Stimulated activated naive CD8-positive, alpha-beta T cell treated with anti-CD3 and anti-CD28 coated beads, Interleukin-15, Interleukin-2, amounts not matched to agents 100 ng/mL and 50 ng/mL, for 24 hours (primary cell): ENCODE results near the gene DSCAML1.
"Not testable (repeated sequence)": the region's sequence is repeated elsewhere in the genome, so short reads cannot be mapped to it uniquely, and the experiment has no call there.

Experiments
- H3K27ac Mint-ChIP-seq: one replicate; pipeline ENCODE4 v1.8.0; 2021; ENCODE audit warnings: mild to moderate bottlenecking, mixed read lengths
- H3K27me3 Mint-ChIP-seq: one replicate; pipeline ENCODE4 v1.8.0; 2021; ENCODE audit warnings: mixed read lengths
- H3K36me3 Mint-ChIP-seq: one replicate; pipeline ENCODE4 v1.8.0; 2021; ENCODE audit warnings: low read depth, mixed read lengths
- H3K4me1 Mint-ChIP-seq: one replicate; pipeline ENCODE4 v1.8.0; 2021; ENCODE audit warnings: low read depth, mixed read lengths
- H3K4me3 Mint-ChIP-seq: one replicate; pipeline ENCODE4 v1.8.0; 2021; ENCODE audit warnings: mild to moderate bottlenecking, mixed read lengths
- H3K9me3 Mint-ChIP-seq: one replicate; pipeline ENCODE4 v1.8.0; 2021; ENCODE audit warnings: mixed read lengths

DSCAML1 gene

GRCh38 chr11:117771197-117771596 is 25.8 kb downstream of the DSCAML1 start:
- Mint-ChIP-seq H3K4me1 (no peaks in the 10 kb centered on the region), H3K4me3 (no peak overlapping the region), H3K27me3 (no peaks in the 10 kb centered on the region), H3K9me3 (no peaks in the 10 kb centered on the region), H3K36me3 (no peaks in the 10 kb centered on the region), H3K27ac (no peak overlapping the region)

GRCh38 chr11:117770061-117770460 is 27.0 kb downstream of the DSCAML1 start:
- no peak overlapping the region for H3K27ac Mint-ChIP-seq
- H3K36me3 Mint-ChIP-seq: no peaks in the 10 kb centered on the region
- H3K9me3 Mint-ChIP-seq: no peaks in the 10 kb centered on the region
- H3K4me3 Mint-ChIP-seq: no peak overlapping the region
- H3K4me1 Mint-ChIP-seq: no peaks in the 10 kb centered on the region
- no peaks in the 10 kb centered on the region for H3K27me3 Mint-ChIP-seq

GRCh38 chr11:117769533-117769932 is 27.5 kb downstream of the DSCAML1 start:
- Mint-ChIP-seq H3K4me1 (no peaks in the 10 kb centered on the region), H3K4me3 (no peak overlapping the region), H3K27ac (no peak overlapping the region), H3K27me3 (no peaks in the 10 kb centered on the region), H3K9me3 (no peaks in the 10 kb centered on the region), H3K36me3 (no peaks in the 10 kb centered on the region)

- H3K4me3 Mint-ChIP-seq: no peak overlapping the region
- H3K27ac Mint-ChIP-seq: no peak overlapping the region
- H3K4me1 Mint-ChIP-seq: no peaks in the 10 kb centered on the region
- H3K27me3 Mint-ChIP-seq: no peaks in the 10 kb centered on the region
- H3K36me3 Mint-ChIP-seq: no peaks in the 10 kb centered on the region
- no peaks in the 10 kb centered on the region for H3K9me3 Mint-ChIP-seq
These were observed 28.5 kb downstream of the DSCAML1 start for GRCh38 chr11:117768506-117768905.

- Mint-ChIP-seq H3K4me1 (no peaks in the 10 kb centered on the region), H3K36me3 (no peaks in the 10 kb centered on the region), H3K4me3 (no peak overlapping the region)
These were observed 29.9 kb downstream of the DSCAML1 start for GRCh38 chr11:117767071-117767470.

GRCh38 chr11:117766576-117766975 is 30.4 kb downstream of the DSCAML1 start:
- no peaks in the 10 kb centered on the region for H3K27me3 Mint-ChIP-seq
- no peak overlapping the region for H3K27ac Mint-ChIP-seq
- H3K4me3 Mint-ChIP-seq: no peak overlapping the region
- H3K4me1 Mint-ChIP-seq: no peaks in the 10 kb centered on the region
- no peaks in the 10 kb centered on the region for H3K36me3 Mint-ChIP-seq
- H3K9me3 Mint-ChIP-seq: no peaks in the 10 kb centered on the region

More at GRCh38 chr11:117767071-117767470, 29.9 kb downstream of the DSCAML1 start:
- no peak overlapping the region for H3K27ac Mint-ChIP-seq
- H3K27me3 Mint-ChIP-seq: no peaks in the 10 kb centered on the region
- no peaks in the 10 kb centered on the region for H3K9me3 Mint-ChIP-seq

- no peak overlapping the region for H3K4me3 Mint-ChIP-seq
- no peaks in the 10 kb centered on the region for H3K27me3 Mint-ChIP-seq
- H3K9me3 Mint-ChIP-seq: no peaks in the 10 kb centered on the region
- no peaks in the 10 kb centered on the region for H3K4me1 Mint-ChIP-seq
- H3K36me3 Mint-ChIP-seq: no peaks in the 10 kb centered on the region
- H3K27ac Mint-ChIP-seq: no peak overlapping the region
These were observed 31.0 kb downstream of the DSCAML1 start for GRCh38 chr11:117766026-117766425.

- H3K9me3 Mint-ChIP-seq: no peaks in the 10 kb centered on the region
- H3K4me1 Mint-ChIP-seq: no peaks in the 10 kb centered on the region
- H3K4me3 Mint-ChIP-seq: no peak overlapping the region
- no peaks in the 10 kb centered on the region for H3K36me3 Mint-ChIP-seq
- H3K27ac Mint-ChIP-seq: no peak overlapping the region
- no peaks in the 10 kb centered on the region for H3K27me3 Mint-ChIP-seq
These were observed 31.9 kb downstream of the DSCAML1 start for GRCh38 chr11:117765068-117765467.

GRCh38 chr11:117763465-117763864 is 33.6 kb downstream of the DSCAML1 start:
- H3K4me1 Mint-ChIP-seq: not testable (repeated sequence)

GRCh38 chr11:117761993-117762392 is 35.0 kb downstream of the DSCAML1 start:
- no peaks in the 10 kb centered on the region for H3K4me1 Mint-ChIP-seq
- no peaks in the 10 kb centered on the region for H3K36me3 Mint-ChIP-seq
- no peaks in the 10 kb centered on the region for H3K9me3 Mint-ChIP-seq
- H3K27ac Mint-ChIP-seq: no peak overlapping the region
- no peak overlapping the region for H3K4me3 Mint-ChIP-seq
- H3K27me3 Mint-ChIP-seq: no peaks in the 10 kb centered on the region

More at GRCh38 chr11:117763465-117763864, 33.6 kb downstream of the DSCAML1 start:
- H3K4me3 Mint-ChIP-seq, H3K36me3 Mint-ChIP-seq, H3K27me3 Mint-ChIP-seq, H3K9me3 Mint-ChIP-seq, H3K27ac Mint-ChIP-seq: not testable (repeated sequence)

- Mint-ChIP-seq H3K36me3 (no peaks in the 10 kb centered on the region), H3K9me3 (no peaks in the 10 kb centered on the region), H3K27me3 (no peaks in the 10 kb centered on the region), H3K27ac (no peak overlapping the region), H3K4me3 (no peak overlapping the region), H3K4me1 (no peaks in the 10 kb centered on the region)
These were observed 37.7 kb downstream of the DSCAML1 start for GRCh38 chr11:117759305-117759704.

- H3K27me3 Mint-ChIP-seq: no peaks in the 10 kb centered on the region
- no peaks in the 10 kb centered on the region for H3K36me3 Mint-ChIP-seq
- no peaks in the 10 kb centered on the region for H3K4me1 Mint-ChIP-seq
- H3K27ac Mint-ChIP-seq: no peak overlapping the region
- no peaks in the 10 kb centered on the region for H3K9me3 Mint-ChIP-seq
- no peak overlapping the region for H3K4me3 Mint-ChIP-seq
These were observed 43.0 kb downstream of the DSCAML1 start for GRCh38 chr11:117754030-117754429.

GRCh38 chr11:117752721-117753237 is 44.2 kb downstream of the DSCAML1 start:
- Mint-ChIP-seq H3K27ac (no peak overlapping the region), H3K27me3 (no peaks in the 10 kb centered on the region), H3K36me3 (no peaks in the 10 kb centered on the region), H3K4me3 (no peak overlapping the region), H3K4me1 (no peaks in the 10 kb centered on the region), H3K9me3 (no peaks in the 10 kb centered on the region)

- Mint-ChIP-seq H3K4me1 (no peaks in the 10 kb centered on the region), H3K27me3 (no peaks in the 10 kb centered on the region), H3K4me3 (no peak overlapping the region), H3K27ac (no peak overlapping the region), H3K36me3 (no peaks in the 10 kb centered on the region), H3K9me3 (no peaks in the 10 kb centered on the region)
These were observed 44.9 kb downstream of the DSCAML1 start for GRCh38 chr11:117752071-117752470.

- H3K4me3 Mint-ChIP-seq: no peak overlapping the region
- no peaks in the 10 kb centered on the region for H3K9me3 Mint-ChIP-seq
- H3K4me1 Mint-ChIP-seq: no peaks in the 10 kb centered on the region
These were observed 45.9 kb downstream of the DSCAML1 start for GRCh38 chr11:117750916-117751662.

GRCh38 chr11:117750357-117750756 is 46.7 kb downstream of the DSCAML1 start:
- Mint-ChIP-seq H3K4me1 (no peaks in the 10 kb centered on the region), H3K27ac (no peak overlapping the region), H3K9me3 (no peaks in the 10 kb centered on the region), H3K36me3 (no peaks in the 10 kb centered on the region), H3K27me3 (no peaks in the 10 kb centered on the region), H3K4me3 (no peak overlapping the region)

More at GRCh38 chr11:117750916-117751662, 45.9 kb downstream of the DSCAML1 start:
- no peak overlapping the region for H3K27ac Mint-ChIP-seq
- H3K36me3 Mint-ChIP-seq: no peaks in the 10 kb centered on the region
- H3K27me3 Mint-ChIP-seq: no peaks in the 10 kb centered on the region
